Esophagus squamous epithelium (tissue), 5 donors: ENCODE results near the gene POLE2. TPM values are rescaled to one million over a fixed set of nuclear protein-coding genes. Genes with fewer than 3 reads are reported as not detected.
"Not testable (repeated sequence)": the region's sequence is repeated elsewhere in the genome, so short reads cannot be mapped to it uniquely, and the experiment has no call there.

Source experiments
- DNase-seq: peaks from one replicate; lab custom pipeline; 2025; lab: John Stamatoyannopoulos, UW
- H3K27ac ChIP-seq, 4 donors: fragments of 200-600 bp; sonication (generic); one replicate each; pipeline ENCODE4 v1.5.1; 2016 to 2019; ENCODE audit warnings: mild to moderate bottlenecking in 1 of 4
- H3K27me3 ChIP-seq, 4 donors: fragments of 200-600 bp; sonication (generic); 1 replicate in 3 of 4; 2 replicates in 1 of 4; pipeline versions ENCODE4 v1.5.1 to v1.6.0; 2017 to 2021; ENCODE audit warnings: antibody characterized with exemption in 1 of 4
- H3K36me3 ChIP-seq, 3 donors: fragments of 200-600 bp; sonication (generic); one replicate each; pipeline ENCODE4 v1.5.1; 2016 to 2019
- H3K4me1 ChIP-seq, 3 donors: fragments of 200-600 bp; sonication (generic); one replicate each; pipeline ENCODE4 v1.5.1; 2017 to 2019
- H3K4me3 ChIP-seq, 4 donors: fragments of 200-600 bp; sonication (generic); 1 replicate in 3 of 4; 2 replicates in 1 of 4; pipeline ENCODE4 v1.5.1; 2016 to 2019; ENCODE audit warnings: mild to moderate bottlenecking in 2 of 4, moderate library complexity in 1 of 4
- H3K9me3 ChIP-seq, 3 donors: fragments of 200-600 bp; sonication (generic); one replicate each; pipeline ENCODE4 v1.5.1; 2016 to 2019
- CTCF ChIP-seq, 6 experiments: fragments of 450-650 bp in 4 of 6; fragments of 200-600 bp in 2 of 6; sonication (generic) in 2 of 6; IDR thresholded peaks; one replicate each; pipeline ENCODE4 v1.5.1; 2016 to 2019; ENCODE audit warnings: antibody characterized with exemption in 6 of 6, mild to moderate bottlenecking in 4 of 6, moderate library complexity in 4 of 6
- POLR2A ChIP-seq, 4 donors: fragments of 450-650 bp; IDR thresholded peaks; one replicate each; pipeline ENCODE4 v1.6.1; 2017; ENCODE audit warnings: antibody characterized with exemption in 4 of 4, mild to moderate bottlenecking in 4 of 4, moderate library complexity in 3 of 4
- WGBS, 2 donors: methylation state at CpG; one replicate each; pipeline ENCODE4 v1.1.5; 2018; 5-methylcytosine and 5-hydroxymethylcytosine counted together
- intact Hi-C: fragments of 100-400 bp; cut with DNase I; formaldehyde crosslinking; loops from one replicate; pipeline ENCODE4 v1.15.0; 2022
- total RNA-seq, 4 donors: library from RNA; depleted of rRNA; stranded (reverse); fragments of >200 nt; gene quantifications; one replicate each; pipeline ENCODE4 v1.1.0, GENCODE V29; 2016
- donor health status: DM: yes; HTN: yes; CAD: no.

POLE2 gene
- total RNA-seq, 4 donors from 2014 or later = 7.9 to 23.5 (median 13.2) TPM

GRCh38 chr14:49659526-49660455 lies 28.2 kb downstream of the POLE2 start:
- Histone ChIP-seq H3K4me3 (no peak overlapping the region), H3K9me3 (no peaks in the 10 kb centered on the region), H3K27me3 (no peaks in the 10 kb centered on the region), H3K36me3 (no peaks in the 10 kb centered on the region), H3K27ac (peak overlapping the region in 3 of 4 donors; percentile 25 to 62 (median 40)), H3K4me1 (peaks cover 0 to 35% (median 3%) of the 10 kb centered on the region in 3 donors)
- TF ChIP-seq POLR2A (IDR thresholded peaks at IDR 0.05) (no peak), CTCF (IDR thresholded peaks at IDR 0.05) (no peak)
- intact Hi-C loops = no loop called here
- 61 to 86% methylated on average over 2 of the region's 2 CpGs for WGBS, 2 donors
- DNase-seq = no peak

GRCh38 chr14:49657500-49657899 lies 30.5 kb downstream of the POLE2 start:
- H3K27me3 ChIP-seq, intact Hi-C loops, H3K9me3 ChIP-seq, H3K36me3 ChIP-seq, H3K4me3 ChIP-seq, DNase-seq: not testable (repeated sequence)
- Histone ChIP-seq H3K27ac (peak overlapping the region in 1 of 4 donors; percentile 62), H3K4me1 (peaks cover 0 to 35% (median 3%) of the 10 kb centered on the region in 3 donors)
- 49 to 78% methylated on average over 6 of the region's 6 CpGs for WGBS, 2 donors

GRCh38 chr14:49654511-49654910 lies 33.5 kb downstream of the POLE2 start:
- Histone ChIP-seq H3K27me3 (no peaks in the 10 kb centered on the region), H3K27ac (no peak overlapping the region), H3K36me3 (no peaks in the 10 kb centered on the region), H3K4me1 (peaks cover 0 to 25% (median 3%) of the 10 kb centered on the region in 3 donors), H3K9me3 (no peaks in the 10 kb centered on the region), H3K4me3 (no peak overlapping the region)
- no peak for DNase-seq
- intact Hi-C loops = no loop called here
- no peak for TF ChIP-seq POLR2A (IDR thresholded peaks at IDR 0.05)
- TF ChIP-seq CTCF (IDR thresholded peaks at IDR 0.05) = no peak
- 92 to 93% methylated on average over 3 of the region's 3 CpGs for WGBS, 2 donors

- DNase-seq = no peak
- 93 to 97% methylated on average over 6 of the region's 6 CpGs for WGBS, 2 donors
- no peaks in the 10 kb centered on the region for H3K27me3 ChIP-seq
- no peak overlapping the region for H3K27ac ChIP-seq
- H3K36me3 ChIP-seq = no peaks in the 10 kb centered on the region
- no peak for TF ChIP-seq CTCF (IDR thresholded peaks at IDR 0.05)
- no peak for TF ChIP-seq POLR2A (IDR thresholded peaks at IDR 0.05)
- H3K4me1 ChIP-seq = peaks cover 0 to 16% (median 3%) of the 10 kb centered on the region in 3 donors
- no peaks in the 10 kb centered on the region for H3K9me3 ChIP-seq
- no peak overlapping the region for H3K4me3 ChIP-seq
- intact Hi-C loops = no loop called here
Observed at GRCh38 chr14:49653508-49653907, 34.5 kb downstream of the POLE2 start.

GRCh38 chr14:49642163-49642562 lies 45.9 kb downstream of the POLE2 start:
- Histone ChIP-seq H3K27ac (peak overlapping the region in 1 of 4 donors; percentile 4), H3K4me1 (peaks cover 0 to 24% (median under 1%) of the 10 kb centered on the region in 3 donors), H3K27me3 (no peaks in the 10 kb centered on the region), H3K9me3 (no peaks in the 10 kb centered on the region), H3K36me3 (peaks cover 0 to 18% (median 0%) of the 10 kb centered on the region in 3 donors), H3K4me3 (no peak overlapping the region)
- DNase-seq = no peak
- TF ChIP-seq POLR2A (IDR thresholded peaks at IDR 0.05) = no peak
- no peak for TF ChIP-seq CTCF (IDR thresholded peaks at IDR 0.05)
- intact Hi-C loops = no loop called here
